Measurements from ENCODE around the gene CATSPERB.

DNA sequence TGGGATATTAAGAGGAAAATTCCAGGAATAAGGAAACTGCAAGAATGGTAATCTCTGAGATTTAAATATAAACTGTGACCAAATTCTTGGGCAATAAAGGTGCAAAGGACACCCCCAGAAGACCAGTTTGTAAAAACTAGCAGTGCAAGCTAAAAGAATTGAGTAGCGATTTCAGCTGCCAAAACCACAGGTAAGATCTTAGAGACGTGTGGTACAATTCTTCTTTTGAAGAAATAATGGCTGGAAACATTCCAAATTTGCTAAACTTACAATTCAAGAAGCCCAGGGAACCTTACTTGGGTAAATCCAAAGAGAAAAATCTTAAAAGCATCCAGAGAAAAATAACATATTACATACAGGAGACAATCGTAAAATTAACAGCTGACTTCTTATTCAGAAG is 12.0 kb downstream of the CATSPERB start:
- TF ChIP-seq, protein P1, sequence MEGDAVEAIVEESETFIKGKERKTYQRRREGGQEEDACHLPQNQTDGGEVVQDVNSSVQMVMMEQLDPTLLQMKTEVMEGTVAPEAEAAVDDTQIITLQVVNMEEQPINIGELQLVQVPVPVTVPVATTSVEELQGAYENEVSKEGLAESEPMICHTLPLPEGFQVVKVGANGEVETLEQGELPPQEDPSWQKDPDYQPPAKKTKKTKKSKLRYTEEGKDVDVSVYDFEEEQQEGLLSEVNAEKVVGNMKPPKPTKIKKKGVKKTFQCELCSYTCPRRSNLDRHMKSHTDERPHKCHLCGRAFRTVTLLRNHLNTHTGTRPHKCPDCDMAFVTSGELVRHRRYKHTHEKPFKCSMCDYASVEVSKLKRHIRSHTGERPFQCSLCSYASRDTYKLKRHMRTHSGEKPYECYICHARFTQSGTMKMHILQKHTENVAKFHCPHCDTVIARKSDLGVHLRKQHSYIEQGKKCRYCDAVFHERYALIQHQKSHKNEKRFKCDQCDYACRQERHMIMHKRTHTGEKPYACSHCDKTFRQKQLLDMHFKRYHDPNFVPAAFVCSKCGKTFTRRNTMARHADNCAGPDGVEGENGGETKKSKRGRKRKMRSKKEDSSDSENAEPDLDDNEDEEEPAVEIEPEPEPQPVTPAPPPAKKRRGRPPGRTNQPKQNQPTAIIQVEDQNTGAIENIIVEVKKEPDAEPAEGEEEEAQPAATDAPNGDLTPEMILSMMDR (IDR thresholded peaks at IDR 0.05; ENCODE audit: low read depth, low read length) = no peak
- no peak for TF ChIP-seq EZH2phosphoT487 (IDR thresholded peaks at IDR 0.05; ENCODE audit: low read depth)

Data from OCI-LY3 (cell line).